NCI-H2196 treated with DMSO at 0.1 percent for 48 hours (cell line): Measurements from ENCODE around the gene GDF10.

Experiments used
- DNase-seq: peaks from one replicate; lab custom pipeline; 2025; ENCODE audit not compliant: unreplicated experiment; lab: John Stamatoyannopoulos, UW

GDF10 gene, protein sequence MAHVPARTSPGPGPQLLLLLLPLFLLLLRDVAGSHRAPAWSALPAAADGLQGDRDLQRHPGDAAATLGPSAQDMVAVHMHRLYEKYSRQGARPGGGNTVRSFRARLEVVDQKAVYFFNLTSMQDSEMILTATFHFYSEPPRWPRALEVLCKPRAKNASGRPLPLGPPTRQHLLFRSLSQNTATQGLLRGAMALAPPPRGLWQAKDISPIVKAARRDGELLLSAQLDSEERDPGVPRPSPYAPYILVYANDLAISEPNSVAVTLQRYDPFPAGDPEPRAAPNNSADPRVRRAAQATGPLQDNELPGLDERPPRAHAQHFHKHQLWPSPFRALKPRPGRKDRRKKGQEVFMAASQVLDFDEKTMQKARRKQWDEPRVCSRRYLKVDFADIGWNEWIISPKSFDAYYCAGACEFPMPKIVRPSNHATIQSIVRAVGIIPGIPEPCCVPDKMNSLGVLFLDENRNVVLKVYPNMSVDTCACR

DNA sequence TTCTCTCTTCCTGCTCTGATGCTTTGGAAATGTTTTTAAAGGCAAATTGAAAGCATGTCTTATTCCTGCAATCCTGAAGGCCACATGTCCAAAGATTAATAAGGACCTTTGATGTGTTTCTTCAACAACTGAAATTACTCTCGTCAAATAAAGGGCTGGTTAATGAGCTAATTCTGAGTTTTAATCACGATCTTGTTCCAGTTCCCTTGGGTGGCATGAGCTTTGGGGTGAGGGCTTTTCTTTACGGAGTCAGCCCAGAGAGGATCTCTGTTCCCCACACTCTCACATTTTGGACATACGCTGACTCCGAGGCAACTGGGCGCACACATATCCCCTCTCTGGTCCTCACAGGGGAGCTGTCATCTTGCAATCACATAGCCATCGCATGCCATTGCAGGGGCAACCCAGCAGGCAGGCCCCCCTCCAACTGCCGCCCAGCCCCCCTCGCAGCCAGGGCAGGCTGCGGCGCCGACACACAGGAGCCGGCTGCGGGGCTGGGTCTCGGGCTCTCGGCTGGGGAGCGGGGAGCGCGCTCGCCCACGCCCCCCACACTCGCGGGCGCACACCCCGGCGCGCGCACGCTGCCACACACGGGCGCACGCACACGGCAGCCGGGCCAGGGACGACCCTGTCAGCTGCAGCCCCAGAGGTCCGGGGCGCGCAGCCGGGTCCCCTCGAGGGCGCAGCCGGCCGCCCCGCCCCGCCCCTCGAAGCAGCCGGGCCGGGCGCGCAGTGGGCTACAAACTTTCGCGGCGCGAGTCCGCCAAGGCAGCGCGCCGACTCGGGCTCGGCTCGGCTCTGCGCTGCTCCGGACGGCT, at the start of gene GDF10:
TSS of gene GDF10 (plus strand) at position 587 of the 818 bp plus-strand sequence. CDS start 455 bp downstream, outside the sequence.
- no peak for DNase-seq

DNA sequence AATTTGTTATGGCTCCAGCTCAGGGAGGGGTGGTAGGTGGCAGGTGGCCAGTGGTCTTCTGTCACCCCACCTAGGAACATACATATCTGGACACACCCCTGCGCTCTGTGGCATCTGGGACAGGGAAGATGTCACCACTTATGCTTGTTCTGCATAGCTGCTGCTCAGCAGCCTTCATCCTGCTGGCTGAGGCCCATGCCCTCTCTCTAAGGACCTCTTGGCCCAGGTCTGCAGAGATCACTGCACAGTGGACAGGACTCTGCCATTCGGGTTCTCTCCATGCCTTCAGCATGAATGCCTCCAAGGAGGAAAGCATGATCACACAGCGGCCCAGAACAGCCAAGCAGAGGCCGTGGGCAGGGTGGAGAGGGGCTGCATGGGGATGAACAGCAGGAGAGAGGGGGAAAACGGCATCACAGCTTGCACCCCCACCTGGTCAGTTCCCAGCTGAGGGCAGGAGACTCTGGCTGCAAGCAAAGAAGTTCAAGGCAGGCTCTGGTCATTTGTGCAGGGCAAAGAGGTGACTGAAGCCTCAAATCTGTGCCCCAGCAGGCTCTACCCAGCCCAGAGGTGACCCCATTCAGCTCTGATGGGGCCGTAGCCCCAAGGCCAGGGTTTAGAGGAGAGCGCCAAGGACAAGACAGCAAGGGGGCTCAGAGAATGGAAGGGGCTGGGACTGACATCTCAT, 47.8 kb upstream of the GDF10 start:
- no peak for DNase-seq

DNA sequence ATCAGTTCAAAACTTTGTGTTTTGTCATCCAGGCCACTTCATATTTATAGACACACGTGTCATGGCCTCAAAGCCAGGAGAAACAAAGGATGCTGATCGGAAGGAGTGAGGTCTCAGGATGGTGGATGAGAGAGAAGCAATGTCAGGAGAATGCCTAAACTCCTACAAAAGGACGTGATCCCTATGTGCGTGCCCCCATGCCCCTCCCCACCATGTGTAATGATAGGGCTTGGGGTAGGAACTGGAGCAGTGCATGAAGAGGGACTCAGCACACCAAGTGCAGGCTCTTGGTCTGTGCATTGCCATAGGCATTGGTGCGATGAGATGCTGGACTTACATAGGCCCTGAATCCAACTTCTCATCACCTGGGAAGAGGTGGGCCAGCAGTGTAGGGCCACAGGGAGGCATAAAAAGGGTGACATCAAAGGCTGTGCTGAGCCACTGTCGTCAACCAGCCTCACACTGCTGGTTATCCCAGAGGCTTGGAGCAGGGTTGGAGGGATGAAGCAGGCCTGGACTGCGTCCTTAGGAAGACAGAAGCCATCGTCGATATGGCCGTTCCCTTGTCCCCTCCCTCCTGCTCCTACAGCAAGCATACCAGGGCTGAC, 46.9 kb upstream of the GDF10 start:
- DNase-seq, result no peak

DNA sequence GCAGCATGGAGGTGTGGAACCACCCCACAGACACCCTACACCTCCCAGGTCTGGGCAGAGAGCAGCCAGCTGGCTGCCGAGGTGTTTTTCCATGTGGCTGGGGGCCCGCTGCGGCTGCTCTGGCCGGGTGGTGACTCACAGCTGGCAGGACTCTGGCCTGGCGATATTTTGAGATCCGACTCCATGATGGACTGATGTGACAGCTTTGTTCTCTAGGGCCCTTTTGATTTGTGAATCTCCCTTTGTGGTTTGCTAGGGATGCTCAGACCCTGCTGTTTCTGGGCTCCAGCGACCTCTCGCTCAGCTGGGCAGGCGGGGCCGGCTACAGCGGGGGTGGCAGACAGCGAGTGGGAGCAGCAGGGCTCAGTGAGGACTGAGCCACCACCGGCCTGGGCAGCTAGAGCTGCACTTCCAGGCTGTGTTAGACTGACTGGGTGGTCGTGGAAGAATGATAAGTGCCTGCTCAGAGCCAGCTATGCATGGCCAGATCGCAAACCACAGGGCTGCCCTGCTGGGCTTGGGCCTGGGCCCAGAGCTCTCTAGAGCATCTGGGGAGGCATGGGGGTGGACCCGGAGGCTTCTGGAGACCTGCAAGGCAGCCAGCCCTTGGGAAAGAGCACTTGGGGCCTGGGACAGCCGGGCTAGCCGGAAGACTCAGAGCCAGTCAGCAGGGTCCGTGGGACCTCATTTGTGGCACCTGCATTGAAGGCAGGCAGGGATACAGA, 46.2 kb upstream of the GDF10 start:
- no peak for DNase-seq

DNA sequence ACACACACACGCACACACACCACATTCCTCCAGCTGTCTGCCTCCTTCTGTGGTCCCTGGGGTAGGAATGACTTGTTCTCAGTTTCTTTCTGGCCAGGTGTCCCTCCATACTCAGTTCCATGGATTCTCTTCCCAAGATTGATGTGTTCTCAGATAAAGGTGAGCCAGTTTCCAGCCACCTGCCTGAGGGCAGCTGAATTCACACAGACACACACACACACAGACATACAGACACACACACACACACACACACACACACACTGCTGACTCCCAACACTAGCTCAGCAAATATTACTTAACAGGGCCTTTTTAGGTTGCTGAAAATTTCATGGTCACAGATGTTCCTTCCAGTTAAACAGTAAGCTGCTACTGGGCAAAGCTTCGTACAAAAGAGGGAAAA, 45.4 kb upstream of the GDF10 start:
- no peak for DNase-seq

DNA sequence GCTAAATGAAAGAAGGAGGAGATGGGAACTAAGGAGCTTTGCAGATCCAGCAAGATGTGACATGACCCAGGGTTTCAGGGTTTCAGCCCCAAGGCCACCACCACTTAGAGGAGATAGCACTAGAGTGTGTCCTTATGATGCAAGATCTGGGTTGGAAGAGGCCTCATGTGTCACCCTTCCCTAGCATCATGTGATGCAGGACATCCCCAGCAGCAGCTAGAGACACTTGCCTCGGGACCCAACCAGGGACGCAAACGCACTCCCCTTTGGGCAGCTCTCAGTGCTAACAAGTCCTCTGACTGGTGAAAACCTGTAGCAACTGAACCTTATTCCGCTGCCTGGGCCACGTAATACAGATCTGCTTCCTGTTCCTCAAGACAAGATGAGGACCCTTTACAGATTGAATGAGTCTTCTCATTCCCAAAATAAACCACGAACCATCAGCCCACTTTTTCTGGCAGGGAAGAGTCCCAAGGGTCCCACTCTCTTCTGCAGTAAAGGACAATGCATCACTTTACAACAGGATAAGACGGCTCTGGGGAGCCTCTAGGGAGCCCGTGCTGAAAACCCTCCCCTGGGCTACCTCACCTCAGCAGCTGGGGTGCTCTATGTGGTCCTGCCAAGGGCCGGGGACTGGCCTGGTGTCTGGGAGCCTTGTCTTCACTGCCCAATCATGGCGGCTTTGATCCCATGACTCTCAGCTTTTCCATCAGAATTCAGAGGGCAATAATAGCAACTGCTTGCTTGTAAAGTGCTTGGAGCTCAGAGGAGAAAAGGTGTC, 44.8 kb upstream of the GDF10 start:
- DNase-seq, result no peak

DNA sequence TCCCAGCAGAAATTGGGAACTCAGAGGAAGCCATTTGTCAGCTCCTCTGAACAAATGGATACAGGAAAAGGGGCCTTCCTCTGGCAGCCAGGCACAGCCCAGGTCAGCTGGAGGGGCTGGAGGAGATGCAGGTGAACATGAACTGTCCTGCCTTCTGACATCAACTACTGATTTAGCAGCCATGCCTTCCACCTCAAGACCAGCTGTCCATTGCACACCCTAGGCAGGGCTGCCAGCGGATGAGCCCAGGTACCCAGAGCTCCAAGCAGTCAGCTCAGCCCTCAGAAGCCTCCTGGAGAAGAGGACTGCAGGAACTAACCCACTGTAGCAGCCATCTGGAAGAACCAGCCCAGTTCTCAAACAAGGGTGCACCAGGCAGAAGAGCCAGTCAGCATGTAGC, 44.1 kb upstream of the GDF10 start:
- no peak for DNase-seq

DNA sequence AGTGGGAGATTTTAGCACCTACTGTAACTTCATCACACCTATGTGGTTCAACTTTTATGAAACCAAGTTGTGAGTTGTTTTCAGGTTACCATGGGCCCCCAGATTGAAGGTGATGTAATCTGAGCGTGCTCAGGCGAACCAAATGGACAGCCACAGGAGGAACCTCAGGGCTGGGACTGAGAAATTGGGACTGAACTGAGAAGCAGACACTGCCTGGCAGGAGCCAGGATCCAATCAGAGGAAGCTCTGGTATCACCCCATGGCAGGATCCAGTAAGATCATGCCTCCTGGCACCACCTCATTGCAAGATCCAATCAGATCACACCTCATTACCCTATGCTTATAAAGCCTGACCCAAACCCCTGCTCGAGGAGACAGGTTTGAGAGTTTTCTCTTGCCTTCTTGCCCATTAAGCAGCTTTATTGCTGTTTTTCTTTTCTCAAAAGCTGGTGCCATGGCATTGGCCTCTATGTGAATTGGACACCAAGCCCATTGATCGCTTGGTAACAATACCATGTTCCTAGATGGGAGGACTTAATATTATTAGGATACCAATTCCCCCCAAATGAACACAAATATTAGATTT, 43.2 kb upstream of the GDF10 start:
- no peak for DNase-seq

DNA sequence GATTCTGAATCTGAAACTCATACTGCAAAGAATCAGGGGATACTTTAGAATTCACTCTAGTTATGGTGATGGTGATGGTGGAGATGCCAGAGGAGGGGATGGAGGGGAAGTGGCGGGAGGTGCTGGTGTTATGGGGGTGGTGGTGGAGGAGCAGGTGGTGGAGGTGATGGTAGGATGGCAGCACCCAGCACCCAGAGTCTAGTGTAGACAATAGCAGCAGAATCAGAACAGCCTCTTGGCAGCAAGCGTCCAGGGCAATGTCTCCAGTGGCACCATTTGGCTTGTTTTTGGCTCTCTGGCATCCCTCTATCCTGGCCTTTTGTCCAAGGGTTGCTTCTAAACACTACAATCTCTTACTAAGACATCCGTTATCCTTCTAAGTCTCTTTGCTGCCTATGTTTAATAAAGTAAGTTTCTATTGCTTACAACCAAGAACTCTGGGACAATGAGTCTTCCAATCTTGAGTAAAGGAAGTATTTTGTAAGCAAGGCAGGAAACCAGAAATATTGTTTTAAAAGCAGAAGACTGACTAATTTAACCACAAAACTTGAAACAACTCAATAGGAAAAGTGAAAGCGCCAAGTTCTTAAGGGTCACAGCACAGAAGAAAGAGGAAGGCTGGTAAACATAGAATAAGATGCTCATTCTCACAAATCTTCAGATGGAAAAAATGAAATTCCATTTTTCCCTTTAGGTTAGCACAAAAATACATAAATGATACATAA, 42.4 kb upstream of the GDF10 start:
- DNase-seq, result no peak

DNA sequence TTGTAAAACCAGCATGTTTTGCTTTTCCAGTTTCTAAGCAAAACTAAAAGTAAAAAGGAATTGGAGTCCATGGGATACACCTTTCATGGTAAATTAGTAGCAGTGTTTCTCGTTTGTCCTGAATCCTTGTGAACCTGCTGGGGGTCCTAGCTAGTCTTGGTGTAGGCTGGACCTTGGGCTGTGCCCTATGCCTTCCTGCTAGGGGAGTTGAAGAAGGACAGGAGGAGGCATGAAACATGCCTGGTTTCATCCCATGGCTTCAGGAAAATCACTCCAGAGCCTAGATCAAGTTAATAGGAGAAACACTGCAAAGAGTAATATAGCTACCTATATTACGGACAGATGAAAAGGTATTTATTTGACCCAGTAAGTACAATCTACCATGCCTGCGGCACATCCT, 41.1 kb upstream of the GDF10 start:
- DNase-seq, result no peak

DNA sequence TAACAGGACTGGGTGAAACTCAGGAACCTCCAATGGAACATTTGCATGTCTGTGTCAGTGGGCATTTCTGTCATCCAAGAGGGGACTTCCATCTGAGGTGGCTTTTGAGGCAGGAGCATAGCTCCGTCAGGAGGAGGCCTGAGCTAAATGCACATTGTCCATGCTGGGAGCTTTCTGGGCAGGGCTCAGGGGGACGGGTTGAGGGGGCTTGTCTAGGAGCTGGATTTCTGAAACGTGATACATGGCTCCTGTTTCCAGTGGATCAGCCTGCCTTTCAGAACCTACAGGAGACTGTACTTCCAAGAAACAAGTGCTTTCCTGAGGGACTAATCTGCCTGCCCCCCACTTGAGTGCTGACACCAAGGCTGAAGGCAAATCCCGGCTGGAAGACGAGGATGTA, 40.5 kb upstream of the GDF10 start:
- DNase-seq, result no peak

DNA sequence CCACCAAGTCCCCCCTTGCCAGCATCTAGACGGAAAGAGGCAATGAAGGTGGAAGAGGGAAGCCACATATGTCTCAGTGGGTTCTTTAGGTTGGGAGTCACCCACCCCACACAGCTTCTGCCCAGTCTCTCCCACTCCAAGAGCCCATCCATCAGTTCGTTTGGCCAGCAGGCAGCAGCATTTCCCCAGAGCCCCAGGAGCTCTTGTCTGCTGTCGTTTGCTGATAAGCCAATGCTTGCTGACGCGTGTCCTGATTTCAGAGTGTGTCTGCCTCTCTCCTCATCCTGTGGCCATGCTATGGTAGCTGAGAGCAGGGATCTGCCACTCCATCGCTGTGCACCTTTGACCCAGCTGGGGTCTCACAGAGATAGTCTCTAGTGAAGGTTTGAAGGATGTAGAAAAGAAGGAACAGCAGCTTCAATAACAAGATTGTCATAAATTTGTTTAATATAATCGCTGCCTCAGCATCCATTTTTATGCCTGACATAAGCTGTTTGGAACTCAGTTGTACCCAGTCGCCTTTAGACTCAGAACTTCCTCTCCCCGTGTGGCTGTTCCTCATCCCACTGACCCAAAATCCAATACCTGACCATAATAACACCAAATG, 39.4 kb upstream of the GDF10 start:
- DNase-seq, result no peak

DNA sequence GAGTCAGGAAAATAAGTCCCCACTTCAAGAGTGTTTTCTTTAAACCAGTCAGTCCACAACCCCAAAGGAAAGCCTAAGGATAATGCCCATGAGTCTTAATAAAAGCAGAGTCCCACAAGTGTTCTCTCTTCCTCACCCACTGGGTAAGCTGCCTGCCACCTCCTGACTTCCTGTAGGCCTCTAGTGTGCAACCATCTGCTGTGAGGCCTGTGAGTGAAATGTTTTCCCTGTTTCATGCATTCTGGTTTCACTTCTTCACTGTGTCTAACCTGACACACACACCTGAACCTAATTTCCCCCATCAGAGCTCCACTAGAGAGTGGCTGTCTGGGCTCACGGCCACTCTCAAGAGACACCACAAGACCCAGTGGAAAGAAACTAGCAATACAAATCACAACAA, 38.9 kb upstream of the GDF10 start:
- DNase-seq, result no peak

DNA sequence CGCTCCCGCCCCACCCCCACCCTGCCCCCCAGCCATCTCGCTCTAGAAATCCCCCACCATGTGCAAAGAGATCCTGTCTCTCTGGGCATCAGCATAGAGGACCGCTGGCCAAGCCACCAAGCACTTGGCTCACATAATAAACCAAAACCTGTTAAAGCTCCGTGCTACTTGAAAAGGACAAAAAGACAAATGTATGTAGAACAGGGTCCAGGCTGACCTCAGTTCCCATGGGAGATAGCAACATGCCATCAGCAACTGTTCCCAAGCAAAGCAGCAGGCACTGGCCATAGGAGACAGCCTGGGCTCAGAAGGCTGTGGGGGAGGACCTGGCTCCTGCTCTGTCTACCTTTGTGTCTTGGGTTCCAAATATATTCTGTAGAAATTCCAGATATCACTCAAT, 38.4 kb upstream of the GDF10 start:
- no peak for DNase-seq

DNA sequence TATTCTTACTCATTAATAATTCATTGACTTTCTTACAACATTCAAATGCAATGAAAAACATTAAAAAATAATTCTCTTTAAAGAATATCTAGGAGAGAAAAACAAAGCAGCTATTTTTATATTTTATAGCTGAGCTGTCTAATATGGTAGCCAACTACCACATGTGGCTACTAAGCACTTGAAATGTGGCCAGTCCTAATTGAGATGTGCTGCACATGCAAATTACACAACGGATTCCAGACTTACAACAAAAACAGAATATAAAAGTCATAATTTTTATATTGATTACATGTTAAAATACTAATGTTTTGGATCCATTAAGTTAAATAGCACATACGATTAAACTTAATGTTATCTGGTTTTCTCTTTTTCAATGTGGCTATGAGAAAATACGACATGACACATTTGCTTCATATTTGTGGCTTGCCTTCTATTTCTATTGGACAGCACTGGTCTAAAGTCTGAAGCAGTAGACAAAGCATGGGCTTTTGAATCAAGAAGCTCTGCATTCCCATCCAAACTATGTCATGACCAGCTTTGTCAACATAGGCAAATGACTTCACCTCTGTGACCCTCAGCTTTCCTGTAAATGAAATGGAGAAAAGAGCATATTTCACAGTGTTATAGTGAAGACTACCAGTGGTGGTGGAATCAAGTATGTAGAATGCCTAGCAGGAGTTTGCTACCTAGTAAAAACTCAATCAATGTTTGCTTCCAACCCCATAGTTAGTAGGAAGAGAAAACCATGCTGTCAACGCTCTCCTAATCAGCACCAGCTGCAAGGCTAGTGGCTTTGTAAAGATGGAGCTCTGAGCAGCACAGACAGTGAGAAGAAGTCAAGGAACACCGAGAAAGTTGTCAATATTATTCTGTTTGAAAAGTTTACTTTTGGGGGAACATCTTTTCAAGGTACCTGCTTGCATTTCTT, 37.1 kb upstream of the GDF10 start:
- DNase-seq, result no peak

DNA sequence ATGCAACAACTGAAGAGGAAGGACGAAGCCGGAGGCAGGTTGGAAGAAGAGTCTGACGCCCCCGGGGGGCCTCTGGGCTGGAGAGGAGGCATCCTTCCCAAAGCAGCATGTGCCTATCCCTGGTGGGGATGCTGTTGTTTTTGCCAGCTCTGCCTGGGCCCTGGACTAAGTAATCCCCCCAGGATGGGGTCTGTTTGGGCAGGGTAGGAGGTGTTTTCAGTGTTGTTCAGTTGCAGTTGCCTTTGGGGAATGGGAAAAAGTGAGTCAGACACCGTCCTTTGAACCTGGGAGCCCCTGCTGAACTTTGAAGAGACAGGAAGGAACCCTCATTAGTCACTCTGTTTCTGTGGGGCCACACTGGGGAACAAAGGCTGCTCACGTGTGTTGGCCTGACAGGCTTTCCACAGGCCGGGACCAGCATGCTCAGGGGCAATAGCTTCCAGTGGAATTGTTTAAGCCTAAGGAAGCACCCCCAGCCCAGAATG, 35.2 kb upstream of the GDF10 start:
- DNase-seq, result no peak

DNA sequence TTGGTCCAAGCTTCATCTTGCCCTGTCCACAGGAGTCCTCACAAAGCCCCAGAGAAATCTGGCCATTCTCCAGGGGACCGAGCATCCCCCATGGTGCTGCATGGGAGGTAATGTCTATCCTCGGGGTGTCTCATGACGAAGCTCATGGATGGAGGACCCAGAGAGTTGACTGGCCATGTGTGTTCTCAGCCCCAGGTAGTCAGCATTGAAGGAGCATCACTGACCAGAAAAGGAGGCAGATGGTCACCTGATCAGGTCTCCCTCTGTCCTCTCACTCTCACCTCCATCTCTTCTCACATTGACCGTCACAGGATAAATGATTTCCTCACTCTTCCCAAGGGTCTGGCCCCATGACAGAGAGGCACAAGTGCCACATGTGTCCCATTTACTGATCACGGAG, 33.4 kb upstream of the GDF10 start:
- DNase-seq, result no peak
